ENCODE measurements around the gene CEP95.
"Not testable (repeated sequence)": the region's sequence is repeated elsewhere in the genome, so short reads cannot be mapped to it uniquely, and the experiment has no call there.

Gene CEP95, protein sequence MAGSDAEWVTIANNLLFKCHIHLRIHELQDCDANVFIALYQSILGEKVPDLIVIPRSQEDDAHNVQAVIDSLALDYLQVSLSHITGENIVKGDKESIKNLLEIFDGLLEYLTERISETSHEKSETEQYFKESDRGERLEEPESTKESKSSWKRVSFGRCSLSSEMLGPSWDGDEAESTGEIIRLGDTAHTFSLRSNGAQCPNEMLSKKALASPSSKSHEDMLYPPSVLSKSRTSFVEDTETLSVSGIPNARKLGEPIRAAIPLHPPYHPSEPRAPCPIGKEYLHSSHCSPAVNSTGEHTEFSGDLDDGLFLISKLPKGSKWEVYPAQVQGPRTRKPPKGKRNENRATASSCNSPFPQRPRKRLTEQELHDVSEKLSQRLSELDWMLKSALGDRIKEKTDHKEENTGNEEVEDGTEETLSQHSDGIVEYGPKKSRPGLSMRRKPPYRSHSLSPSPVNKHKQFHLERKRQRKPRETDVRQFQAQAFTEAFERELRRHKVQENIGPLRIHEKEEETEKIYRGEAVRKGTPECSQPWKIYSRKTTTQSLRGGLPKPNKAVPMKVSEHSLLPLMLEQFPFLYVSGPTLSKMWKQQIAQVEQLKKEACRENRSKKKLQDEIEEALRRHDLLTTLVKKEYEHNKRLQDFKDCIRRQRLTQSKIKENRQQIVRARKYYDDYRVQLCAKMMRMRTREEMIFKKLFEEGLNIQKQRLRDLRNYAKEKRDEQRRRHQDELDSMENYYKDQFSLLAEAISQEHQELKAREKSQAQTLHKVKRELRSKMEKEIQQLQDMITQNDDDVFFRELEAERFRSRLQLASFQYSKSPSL

DNA sequence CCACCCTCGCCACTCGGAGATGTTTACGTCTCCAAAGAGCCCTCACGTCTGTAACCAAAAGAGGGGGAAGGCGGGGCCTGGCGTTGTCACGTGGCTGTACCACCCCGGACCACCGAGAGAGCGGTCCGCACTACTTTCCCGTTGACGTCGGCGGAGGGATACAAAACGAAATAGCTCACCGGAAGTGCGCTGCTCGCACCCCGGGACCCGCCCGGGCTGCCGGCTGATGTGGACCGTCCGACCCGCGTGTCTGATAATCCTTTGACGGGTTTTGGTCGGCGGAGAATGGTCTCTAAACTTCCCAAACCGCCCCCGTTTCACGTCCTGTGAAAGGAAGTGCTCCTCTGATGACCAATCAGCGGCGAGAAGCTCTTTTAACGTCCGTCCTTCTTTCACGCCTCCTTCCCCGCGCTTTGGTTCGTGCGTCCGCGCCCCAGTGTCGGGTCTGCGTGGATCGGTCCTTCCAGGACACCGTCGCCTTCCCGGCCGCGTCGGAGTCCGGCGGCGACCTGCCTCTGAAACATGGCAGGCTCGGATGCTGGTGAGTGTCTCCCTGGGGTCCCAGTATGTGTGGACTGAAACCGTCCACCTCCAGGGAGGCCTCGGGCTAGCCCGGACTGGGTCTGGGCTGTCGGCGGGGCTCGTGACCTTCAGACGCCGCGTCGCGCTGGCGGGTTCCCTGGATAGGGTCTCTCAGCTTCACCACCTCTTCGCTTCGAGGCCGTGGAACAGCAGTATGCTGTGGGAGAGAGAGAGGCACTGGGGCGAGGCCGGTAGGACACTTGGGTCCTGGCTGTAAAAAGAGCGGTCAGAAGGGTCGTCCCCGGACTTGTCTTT, at the start of gene CEP95:
TSS of gene CEP95 (plus strand) at position 402 of the 837 bp plus-strand sequence. CDS start at position 523, 121 bp downstream.
- no peak for DNase-seq (ENCODE audit: low spot score)

DNA sequence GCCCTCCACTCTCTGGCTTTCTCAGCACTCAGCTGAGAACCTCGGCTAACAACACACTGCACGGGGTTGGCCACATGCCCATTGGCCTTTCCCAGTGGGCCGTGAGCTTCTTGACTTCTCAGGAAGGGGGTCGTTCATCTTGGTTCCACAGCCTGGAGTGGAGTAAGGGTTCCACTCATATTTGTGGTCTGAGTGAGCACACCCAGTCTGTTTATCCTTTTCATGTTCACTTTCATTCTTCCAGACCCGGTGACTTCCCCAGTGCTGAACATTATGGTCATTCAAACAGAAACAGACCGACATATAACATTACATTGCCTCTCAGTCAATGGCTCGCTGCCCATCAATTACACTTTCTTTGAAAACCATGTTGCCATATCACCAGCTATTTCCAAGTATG, 49.6 kb upstream of the CEP95 start:
- DNase-seq (ENCODE audit: low spot score), result no peak

DNA sequence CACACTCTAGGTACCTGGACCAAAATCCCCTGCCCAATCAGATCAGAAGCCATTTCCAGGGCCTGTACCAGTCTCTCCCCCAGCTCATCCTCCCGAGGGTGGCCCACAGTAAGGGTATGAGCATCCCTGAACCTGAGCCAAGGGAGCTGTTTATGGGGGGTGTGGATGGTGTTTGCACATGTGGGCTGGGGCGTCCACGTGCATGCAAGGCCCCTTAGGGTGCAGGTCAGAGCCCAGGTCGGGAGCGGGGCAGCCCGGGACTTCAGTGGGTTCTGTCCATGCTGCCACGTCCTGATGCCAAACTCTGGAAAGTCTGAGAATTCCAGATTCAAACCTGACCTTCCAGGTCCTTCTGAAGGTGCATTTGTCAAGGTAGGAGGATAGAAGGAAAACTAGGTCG, 48.0 kb upstream of the CEP95 start:
- DNase-seq (ENCODE audit: low spot score), result no peak

DNA sequence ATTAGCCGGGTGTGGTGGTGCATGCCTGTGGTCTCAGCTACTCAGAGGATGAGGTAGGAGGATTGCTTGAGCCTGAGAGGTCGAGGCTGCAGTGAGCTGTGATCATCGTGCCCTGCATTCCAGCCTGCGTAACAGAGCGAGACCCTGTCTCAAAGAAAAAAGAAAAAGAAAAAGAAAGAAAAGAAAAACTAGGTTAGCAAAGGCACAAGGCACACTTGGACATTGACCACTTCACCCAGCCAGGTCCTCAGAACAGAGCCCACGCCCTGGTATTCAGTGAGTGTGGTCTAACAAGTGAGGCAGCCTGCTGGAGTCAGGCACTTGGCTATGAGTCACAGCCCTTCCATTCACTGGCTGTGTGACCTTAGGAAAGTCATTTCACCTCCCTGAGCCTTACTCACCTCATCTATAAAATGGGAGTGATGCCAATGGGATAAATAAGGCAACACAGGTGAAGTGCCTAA, 47.5 kb upstream of the CEP95 start:
- peak; percentile 75 for DNase-seq (ENCODE audit: low spot score)

DNA sequence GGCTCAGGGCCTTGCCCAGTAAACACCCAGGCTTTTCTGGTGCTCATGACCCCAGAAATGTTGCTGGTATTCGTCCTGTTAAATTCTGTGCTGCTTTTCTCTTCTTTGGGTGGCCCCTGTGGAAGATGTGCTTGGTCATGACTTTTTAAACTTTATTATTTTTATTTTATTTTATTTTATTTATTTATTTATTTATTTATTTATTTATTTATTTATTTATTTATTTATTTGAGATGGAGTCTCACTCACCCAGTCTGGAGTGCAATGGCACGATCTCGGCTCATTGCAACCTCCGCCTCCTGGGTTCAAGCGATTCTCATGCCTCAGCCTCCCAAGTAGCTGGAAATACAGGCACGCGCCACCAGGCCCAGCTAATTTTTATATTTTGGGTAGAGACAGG, 47.0 kb upstream of the CEP95 start:
- not testable (repeated sequence) for DNase-seq (ENCODE audit: low spot score)

DNA sequence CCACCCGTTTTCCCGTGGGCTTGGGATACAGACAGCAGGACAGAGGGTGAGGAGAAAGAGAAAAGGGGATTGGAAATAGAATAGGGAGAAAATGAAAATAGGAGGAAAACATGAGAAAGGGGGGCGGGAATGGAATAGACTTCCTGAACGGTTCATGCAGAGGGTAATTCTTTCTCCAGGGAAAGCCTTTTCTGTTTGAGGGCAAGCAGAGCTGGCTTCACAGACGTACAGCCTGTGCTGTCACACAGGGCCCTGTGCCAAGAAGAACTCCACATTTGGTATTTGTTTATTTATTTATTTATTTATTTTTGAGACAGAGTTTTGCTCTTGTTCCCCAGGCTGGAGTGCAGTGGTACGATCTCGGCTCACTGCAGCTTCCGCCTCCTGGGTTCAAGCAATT, 45.8 kb upstream of the CEP95 start:
- no peak for DNase-seq (ENCODE audit: low spot score)

DNA sequence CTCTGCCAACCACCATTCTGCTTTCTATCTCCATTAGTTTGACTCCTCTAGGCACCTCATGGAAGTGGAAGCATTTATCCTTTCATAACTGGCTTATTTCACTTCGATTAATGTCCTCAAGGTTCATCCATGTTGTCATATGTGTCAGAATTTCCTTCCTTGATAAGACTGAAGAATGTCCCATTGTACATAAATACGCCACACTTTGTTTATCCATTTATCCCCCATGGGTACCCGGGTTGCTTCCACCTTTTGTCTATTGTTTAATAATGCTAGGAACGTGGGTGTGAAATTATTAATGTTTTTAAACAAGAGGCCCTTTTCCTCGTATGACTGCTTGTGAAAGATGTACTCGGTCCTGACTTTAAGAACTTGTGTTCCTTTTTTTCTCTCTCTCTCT, 45.0 kb upstream of the CEP95 start:
- DNase-seq (ENCODE audit: low spot score), result no peak

DNA sequence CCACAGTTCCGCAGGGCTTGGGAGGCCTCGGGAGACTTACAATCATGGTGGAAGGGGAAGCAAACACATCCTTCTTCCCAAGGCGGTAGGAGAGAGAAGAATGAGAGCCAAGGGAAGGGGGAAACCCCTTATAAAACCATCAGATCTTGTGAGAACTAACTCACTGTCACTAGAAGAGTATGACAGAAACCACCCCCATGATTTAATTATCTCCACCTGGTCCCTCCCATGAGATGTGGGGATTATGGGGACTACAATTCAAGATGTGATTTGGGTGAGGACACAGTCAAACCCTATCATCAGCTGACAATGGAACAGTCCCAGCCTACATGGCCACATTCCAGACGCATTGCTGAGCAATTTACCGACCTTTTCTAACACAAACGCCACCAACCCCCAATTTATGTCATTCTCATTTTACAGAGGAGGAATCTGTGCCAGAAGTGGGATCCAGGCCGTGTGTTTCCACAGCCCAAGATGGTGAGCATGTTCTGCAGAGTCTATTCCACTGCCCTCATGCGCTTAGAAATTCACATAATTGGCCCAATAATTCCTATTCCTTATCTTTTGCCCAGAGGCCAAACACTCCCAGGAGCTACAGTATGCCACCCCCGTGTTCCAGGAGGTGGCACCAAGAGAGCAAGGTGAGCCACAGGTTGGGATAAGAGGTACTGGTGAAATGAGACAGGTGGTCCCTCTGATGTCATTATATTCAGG, 40.6 kb upstream of the CEP95 start:
- DNase-seq (ENCODE audit: low spot score), result no peak

DNA sequence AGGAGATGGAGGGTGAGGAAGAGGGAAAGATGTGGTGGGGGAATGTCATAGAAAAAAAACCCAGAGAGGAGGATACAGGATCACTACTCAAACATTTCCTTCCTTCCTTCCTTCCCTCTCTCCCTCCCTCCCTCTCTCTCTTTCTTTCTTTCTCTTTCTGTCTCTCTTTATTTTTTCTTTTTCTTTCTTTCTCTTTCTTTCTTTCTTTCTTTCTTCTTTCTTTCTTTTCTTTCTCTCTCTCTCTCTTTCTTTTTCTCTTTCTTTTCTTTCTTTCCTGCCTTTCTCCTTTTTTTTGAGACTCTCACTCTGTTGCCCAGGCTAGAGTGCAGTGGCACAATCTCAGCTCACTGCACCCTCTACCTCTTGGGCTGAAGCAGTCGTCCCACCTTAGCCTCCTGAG, 39.9 kb upstream of the CEP95 start:
- DNase-seq (ENCODE audit: low spot score), result not testable (repeated sequence)

DNA sequence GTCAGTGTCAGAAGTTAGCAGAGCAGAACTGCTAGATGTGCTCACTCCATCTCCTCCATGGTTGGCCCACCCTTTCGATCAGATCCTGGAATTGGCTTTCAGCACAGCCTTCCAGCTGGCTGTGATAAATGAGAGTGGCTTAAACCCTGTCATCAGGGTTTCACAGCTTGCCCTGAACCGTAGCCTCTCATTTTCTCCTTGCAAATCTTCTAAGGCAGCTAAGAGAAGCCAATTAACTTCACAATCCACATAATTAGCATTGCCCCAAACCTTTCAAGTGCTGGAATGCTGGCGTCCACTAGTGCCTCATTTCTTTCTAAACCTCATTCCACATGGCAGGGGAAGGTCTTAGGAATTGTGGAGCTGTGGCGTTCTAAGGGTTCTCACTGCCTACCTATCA, 36.2 kb upstream of the CEP95 start:
- DNase-seq (ENCODE audit: low spot score), result no peak

DNA sequence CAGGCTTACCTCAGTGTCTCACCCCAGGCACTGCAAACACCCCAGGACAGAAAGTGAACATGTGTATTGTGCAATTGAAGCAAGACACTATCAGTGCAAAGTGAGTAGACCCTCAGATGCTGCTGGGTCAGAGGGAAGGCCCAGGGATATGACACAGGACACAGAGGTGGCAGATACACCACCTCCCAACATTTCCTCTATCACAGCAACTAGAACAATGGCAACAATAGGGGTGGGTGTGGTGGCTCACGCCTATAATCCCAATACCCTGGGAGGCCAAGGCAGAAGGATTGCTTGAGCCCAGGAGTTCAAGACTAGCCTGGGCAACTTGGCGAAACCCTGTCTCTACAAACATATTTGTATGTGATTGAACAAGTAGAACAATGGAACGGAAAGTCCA, 35.3 kb upstream of the CEP95 start:
- DNase-seq (ENCODE audit: low spot score), result no peak

DNA sequence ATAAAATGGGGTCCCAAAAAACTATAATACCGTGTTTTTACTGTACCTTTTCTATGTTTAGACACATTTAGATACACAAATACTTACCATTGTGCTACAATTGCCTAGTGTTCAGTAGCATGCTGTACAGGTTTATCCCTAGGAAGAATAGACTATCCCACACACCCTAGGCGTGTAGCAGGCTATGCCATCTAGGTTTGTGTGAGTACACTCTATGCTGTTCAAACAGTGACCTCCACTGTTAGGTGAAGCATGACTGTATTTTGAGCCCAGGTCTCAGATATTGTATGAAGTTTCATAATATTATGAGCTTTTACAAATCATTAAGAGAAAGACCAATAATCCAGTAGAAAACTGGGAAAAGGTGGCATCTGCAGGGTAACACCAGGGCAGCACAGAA, 34.2 kb upstream of the CEP95 start:
- DNase-seq (ENCODE audit: low spot score), result no peak

DNA sequence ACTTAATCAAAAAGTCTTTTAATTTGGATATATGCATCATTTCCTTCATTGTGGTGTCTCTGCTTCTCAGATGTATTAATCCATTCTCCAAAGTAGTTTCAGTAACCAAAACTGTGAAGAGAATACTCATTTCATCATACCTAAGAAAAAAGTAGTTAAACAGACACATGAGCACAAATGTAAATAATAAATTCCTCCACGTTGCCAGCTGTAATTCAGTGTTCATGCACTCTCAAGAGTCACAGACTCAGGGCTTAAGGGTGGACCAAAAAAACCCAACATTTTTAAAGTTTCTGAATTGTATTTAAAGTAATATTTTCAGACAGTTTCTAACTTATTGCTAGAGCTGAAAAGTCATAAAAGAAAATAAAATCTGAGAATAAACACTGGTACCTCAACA, 28.9 kb upstream of the CEP95 start:
- DNase-seq (ENCODE audit: low spot score), result no peak

DNA sequence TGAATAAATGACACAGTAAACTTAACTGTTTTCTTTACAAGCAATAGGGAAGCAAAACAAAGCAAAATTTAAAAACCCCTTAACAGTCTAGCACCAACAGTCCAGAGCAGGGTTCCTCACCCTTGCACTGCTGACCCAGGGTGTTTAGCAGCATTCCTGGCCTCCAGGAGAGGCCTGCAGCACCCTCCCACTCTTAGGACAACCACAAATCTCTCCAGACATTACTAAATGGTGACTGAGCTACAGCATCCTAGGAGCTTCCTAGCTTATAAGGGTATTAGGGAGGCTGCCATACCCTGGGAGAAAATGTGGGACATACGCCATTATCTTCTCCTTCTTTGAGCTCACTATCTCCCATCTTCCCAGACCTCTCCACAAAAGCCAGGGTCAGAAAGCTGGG, 25.8 kb upstream of the CEP95 start:
- DNase-seq (ENCODE audit: low spot score), result no peak

DNA sequence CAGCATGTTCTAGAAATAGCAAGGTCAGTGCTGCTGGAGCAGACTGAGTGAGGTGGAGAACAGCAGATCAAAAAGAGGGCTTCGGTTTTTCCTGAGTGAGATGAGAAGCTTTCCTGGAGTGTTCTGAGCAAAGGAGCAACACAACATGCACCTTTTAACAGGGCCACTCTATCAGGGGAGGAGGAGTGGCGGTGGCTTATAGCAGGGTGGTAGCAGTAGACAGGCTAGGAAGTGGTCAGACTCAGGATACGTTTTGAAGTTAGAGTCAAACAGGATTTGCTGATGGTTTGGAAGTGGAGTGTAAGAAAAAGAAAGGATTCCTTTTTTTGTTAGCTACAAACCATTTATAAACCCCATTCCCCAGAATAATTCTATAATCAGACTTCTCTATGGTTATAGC, 22.4 kb upstream of the CEP95 start:
- no peak for DNase-seq (ENCODE audit: low spot score)

DNA sequence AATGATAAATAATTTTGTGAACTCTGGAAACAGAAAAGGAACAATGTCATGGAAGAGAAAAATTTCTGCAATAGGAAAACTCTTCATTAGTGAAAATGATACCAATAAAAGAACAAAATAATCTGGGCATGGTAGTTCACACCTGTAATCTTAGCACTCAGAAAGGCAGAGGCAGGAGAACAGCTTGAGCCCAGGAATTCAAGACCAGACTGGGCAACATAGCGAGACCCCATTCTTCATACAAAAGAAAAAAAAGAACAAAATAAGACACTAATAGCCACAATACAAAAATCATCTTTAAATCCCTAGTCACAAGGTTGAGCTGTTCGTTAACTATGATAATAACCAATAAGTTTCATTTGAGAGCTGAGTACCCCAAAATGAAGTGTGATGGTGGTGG, 18.5 kb upstream of the CEP95 start:
- DNase-seq (ENCODE audit: low spot score), result no peak

DNA sequence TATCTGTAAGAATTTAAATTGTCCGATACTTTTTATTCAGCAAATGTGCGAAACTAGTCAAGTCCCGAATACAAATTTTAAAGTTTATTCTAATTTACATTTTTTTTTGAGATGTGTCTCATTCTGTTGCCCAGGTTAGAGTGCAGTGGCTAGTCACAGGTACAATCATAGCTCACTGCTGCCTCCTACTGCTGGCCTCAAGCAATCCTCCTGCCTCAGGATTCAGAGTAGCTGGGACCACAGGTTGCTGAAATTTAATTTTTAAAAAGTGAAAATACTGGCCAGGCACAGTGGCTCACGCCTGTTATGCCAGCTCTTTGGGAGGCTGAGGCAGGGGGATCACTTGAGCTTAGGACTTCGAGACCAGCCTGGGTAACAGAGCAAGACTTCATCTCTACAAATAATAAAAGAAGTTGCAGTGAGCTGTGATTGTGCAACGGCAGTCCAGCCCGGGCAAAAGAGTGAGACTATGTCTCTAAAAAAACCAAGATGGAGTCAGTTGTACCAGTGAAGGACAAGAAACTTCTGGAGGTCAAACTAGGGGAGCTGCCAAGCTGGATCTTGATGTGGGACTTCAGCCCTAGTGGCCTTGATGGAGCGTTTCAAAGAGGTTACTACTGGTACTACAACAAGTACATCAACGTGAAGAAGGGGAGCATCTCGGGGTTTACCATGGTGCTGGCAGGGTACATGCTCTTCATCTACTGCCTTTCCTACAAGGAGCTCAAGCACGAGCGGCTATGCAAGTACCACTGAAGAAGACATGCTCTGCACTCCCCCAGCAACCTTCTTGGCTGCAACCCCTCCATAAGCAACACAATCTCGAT, 15.5 kb upstream of the CEP95 start:
- DNase-seq (ENCODE audit: low spot score), result peak; percentile 52

DNA sequence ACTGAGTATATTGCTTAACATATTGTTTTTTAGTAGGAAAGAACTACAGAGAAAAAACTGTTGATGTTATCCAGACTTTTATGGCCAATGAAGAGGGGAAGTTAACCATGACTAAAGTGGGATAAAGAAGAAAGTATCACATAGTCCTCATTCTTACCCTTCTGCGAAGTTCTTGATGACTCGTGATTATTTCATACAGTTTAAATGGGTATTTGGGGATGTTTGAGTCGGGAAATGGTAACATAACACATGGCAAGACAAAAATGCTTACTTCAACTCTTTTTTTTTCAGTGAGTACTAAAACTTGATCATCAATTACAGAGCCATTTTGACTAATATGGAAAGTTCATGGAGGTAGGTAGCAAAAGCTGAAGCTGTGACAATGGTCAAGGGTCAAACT, 14.8 kb upstream of the CEP95 start:
- DNase-seq (ENCODE audit: low spot score), result peak; percentile 61

DNA sequence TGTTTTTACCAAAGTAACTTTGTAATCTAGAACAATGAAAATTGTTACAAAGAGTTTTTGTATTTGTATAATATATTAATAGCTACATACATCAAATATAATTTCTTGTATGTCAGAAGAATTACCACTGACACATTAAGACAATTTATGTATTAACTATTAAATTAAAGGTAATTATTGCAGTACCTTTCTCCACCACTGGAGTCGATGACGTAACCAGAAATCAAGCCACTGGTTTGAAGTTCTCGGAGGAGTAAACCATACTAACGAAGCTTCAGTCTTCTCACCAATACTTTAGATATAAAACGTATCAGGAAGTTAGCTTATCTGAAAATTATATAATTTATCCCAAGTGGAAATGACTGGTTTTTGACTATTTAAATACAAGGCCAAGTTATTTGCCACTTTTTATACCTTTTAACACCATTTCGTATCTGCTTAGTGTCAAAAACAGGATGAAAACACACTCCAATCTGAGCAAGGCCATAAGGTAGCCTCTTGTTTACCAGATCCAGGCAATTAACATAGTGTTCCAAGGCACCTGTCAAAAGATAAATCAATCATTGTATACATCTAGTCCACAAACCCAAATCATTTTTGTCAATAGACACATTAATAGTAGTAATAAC, 14.2 kb upstream of the CEP95 start:
- no peak for DNase-seq (ENCODE audit: low spot score)

DNA sequence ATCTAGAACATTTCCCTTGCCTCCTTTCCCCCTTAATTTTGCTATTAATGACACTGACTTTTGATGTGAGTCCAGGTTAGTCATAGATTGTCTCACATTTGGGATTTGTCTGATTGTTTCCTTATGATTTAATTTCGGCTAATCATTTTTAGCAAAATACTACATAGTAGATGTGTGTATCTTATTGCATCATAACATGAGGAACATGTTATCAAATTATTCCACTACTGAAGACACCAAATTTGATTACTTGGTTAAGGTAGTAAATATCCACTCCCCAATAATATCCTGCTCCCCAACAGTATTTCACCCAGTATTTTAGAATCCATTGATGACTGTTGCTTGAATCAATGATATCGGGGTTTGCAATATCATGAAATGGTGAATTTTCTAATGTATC, 12.7 kb upstream of the CEP95 start:
- DNase-seq (ENCODE audit: low spot score), result no peak

Measured in kidney tubule cell (primary cell).